Activated naive CD8-positive, alpha-beta T cell treated with anti-CD3 and anti-CD28 coated beads, Interleukin-2, amount 10 ng/mL, durations not matched to agents 7 days and 5 days (primary cell): ENCODE data around the gene USP22. TPM values are rescaled to one million over a fixed set of nuclear protein-coding genes. Genes with fewer than 3 reads are reported as not detected.

Experiments
- ATAC-seq: fragments of 150-1000 bp; cut with Tn5 transposase; one replicate; pipeline ENCODE4 v1.10.0; 2021; ENCODE audit warnings: low read depth, moderate library complexity
- POLR2A ChIA-PET: fragments of 350-600 bp; sonication (Branson Sonifier 250); formaldehyde crosslinking; loops from one replicate; lab custom pipeline; 2021; ENCODE audit warnings: antibody characterized with exemption; lab: Charles Lee
- DNase-seq: peaks from one replicate; pipeline ENCODE4 v3.0.0; 2021
- H3K27ac Mint-ChIP-seq: one replicate; pipeline ENCODE4 v1.8.0; 2022; ENCODE audit warnings: mild to moderate bottlenecking, mixed read lengths
- H3K27me3 Mint-ChIP-seq: one replicate; pipeline ENCODE4 v1.8.0; 2022; ENCODE audit warnings: mild to moderate bottlenecking, moderate library complexity, mixed read lengths
- H3K36me3 Mint-ChIP-seq: one replicate; pipeline ENCODE4 v1.8.0; 2021; ENCODE audit warnings: mild to moderate bottlenecking, mixed read lengths
- H3K4me1 Mint-ChIP-seq: one replicate; pipeline ENCODE4 v1.8.0; 2021; ENCODE audit warnings: mixed read lengths
- H3K4me3 Mint-ChIP-seq: one replicate; pipeline ENCODE4 v1.8.0; 2022; ENCODE audit warnings: mild to moderate bottlenecking, moderate library complexity, mixed read lengths
- H3K9me3 Mint-ChIP-seq: one replicate; pipeline ENCODE4 v1.8.0; 2021; ENCODE audit warnings: mixed read lengths
- total RNA-seq, 2 experiments: library from RNA; stranded (reverse); gene quantifications; one replicate each; pipeline ENCODE4 v1.2.3, GENCODE V29; 2021

Gene USP22
- total RNA-seq, 2 experiments from 2014 or later: 138 to 146 TPM

DNA sequence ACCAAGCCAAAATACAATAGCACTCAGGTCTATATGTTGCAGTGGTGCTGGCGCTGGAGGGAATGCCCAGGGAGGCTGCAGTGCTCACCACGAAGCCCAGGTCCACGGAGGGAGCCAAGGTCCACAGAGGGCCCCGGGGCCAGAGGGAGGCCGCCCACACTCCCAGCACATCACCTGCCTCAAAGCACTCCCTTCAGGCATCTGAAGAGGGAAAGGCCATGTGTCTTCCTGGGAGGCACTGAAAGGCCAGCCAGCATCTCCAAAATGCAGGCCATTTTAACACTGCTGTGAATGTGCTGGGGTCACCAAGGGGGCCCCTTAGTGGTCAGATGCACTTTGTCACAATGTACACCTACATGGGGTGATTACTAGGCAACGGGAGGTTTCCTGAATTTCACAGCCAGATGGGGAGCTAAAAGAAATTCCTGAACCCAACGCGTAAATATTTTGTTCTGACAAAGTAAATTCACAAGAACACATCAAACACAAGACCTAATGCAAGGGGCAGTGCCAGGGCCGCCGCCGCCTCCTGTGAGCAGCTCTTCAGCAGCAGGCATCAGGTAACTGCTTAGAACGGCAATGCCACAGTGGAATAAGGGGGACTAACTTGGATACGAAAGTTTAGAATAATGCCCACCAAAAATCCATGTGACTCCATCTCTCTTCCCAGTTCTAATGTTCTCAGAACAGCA is 42.8 kb downstream of the USP22 start:
- H3K9me3 Mint-ChIP-seq: no peaks in the 10 kb centered on the region
- no peak overlapping the region for H3K4me3 Mint-ChIP-seq
- DNase-seq: no peak
- H3K4me1 Mint-ChIP-seq: peaks cover 30% of the 10 kb centered on the region
- peaks cover 8% of the 10 kb centered on the region for H3K36me3 Mint-ChIP-seq
- POLR2A ChIA-PET: interaction anchor here (1.0 kb wide), 1 partner anchor 10 kb away, joined by 3 read pairs; no protein-coding TSS in a partner anchor
- no peaks in the 10 kb centered on the region for H3K27me3 Mint-ChIP-seq
- no peak overlapping the region for H3K27ac Mint-ChIP-seq
- no peak for ATAC-seq

- Mint-ChIP-seq H3K36me3 (peaks cover 7% of the 10 kb centered on the region), H3K27ac (peak overlapping the region; percentile 67), H3K4me3 (no peak overlapping the region), H3K27me3 (no peaks in the 10 kb centered on the region), H3K4me1 (peaks cover 30% of the 10 kb centered on the region), H3K9me3 (no peaks in the 10 kb centered on the region)
- ATAC-seq (no peak), DNase-seq (no peak)
- POLR2A ChIA-PET: interaction anchor here (1.0 kb wide), 2 partner anchors 11 to 35 kb away, joined by 3 to 4 read pairs; no protein-coding TSS in a partner anchor
Measured at GRCh38 chr17:20999044-20999573, 43.7 kb downstream of the USP22 start.

GRCh38 chr17:20998571-20999043 is 44.2 kb downstream of the USP22 start:
- Mint-ChIP-seq H3K4me3 (no peak overlapping the region), H3K9me3 (no peaks in the 10 kb centered on the region), H3K36me3 (peaks cover 7% of the 10 kb centered on the region), H3K27me3 (no peaks in the 10 kb centered on the region), H3K4me1 (peaks cover 30% of the 10 kb centered on the region), H3K27ac (peak overlapping the region; percentile 67)
- POLR2A ChIA-PET: interaction anchor here (1.0 kb wide), 2 partner anchors 12 to 36 kb away, joined by 3 to 4 read pairs; no protein-coding TSS in a partner anchor
- DNase-seq (no peak), ATAC-seq (no peak)

GRCh38 chr17:20997711-20998570 is 44.9 kb downstream of the USP22 start:
- DNase-seq (no peak), ATAC-seq (no peak)
- no peak overlapping the region for H3K4me3 Mint-ChIP-seq
- no peak overlapping the region for H3K27ac Mint-ChIP-seq
- H3K36me3 Mint-ChIP-seq: peaks cover 7% of the 10 kb centered on the region
- no peaks in the 10 kb centered on the region for H3K27me3 Mint-ChIP-seq
- no peaks in the 10 kb centered on the region for H3K9me3 Mint-ChIP-seq
- POLR2A ChIA-PET: no interaction called here
- H3K4me1 Mint-ChIP-seq: peaks cover 27% of the 10 kb centered on the region

DNA sequence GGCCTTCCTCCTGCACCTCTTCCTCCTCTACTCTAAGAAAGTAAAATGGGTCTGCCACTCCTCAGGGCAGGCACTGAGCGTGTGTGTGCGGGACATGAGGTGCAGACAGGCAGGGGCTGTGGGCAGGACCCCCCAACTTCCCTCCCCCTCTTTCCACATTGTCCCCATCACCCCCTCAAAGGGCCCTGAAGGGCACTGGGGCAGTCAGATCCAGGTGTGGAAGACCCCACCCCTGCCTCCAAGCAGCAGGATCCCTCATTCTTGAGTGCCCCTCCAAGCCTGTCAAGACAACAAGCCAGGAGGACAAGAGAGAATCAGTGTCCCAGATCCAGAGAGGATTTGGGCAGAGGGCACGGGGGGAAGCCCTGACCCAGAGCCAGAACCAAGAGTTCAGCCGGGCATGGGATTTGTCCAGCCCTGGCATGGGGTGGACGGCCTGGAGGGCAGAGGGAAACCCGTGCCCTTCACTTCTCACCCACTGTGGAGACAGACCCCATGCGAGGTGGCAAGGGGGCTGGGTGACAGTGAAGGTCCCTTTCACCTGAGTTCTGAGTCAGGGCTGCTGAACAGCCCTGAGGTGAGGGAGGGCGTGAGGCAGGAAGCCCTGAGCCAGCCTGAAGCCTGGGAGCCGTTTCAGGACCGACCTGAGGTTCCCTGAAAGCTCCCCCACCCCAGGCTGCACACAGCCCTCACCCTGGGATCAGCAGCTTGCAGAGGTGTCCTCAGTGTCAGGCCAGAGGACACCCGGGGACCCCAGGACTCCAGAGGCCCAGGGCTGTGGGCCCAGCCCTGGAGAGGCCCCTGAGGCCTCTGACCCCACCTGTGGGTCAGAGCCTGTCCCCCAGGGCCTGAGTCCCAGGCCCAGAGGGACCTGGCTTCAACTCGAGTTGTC is 45.8 kb downstream of the USP22 start:
- H3K4me1 Mint-ChIP-seq: peaks cover 25% of the 10 kb centered on the region

GRCh38 chr17:20995873-20996723 is 46.7 kb downstream of the USP22 start:
- no peaks in the 10 kb centered on the region for H3K36me3 Mint-ChIP-seq
- H3K27me3 Mint-ChIP-seq: no peaks in the 10 kb centered on the region
- H3K9me3 Mint-ChIP-seq: no peaks in the 10 kb centered on the region
- DNase-seq (no peak), ATAC-seq (no peak)
- POLR2A ChIA-PET: no interaction called here
- no peak overlapping the region for H3K27ac Mint-ChIP-seq
- H3K4me3 Mint-ChIP-seq: no peak overlapping the region
- peaks cover 18% of the 10 kb centered on the region for H3K4me1 Mint-ChIP-seq

More for the DNA sequence above, 45.8 kb downstream of the USP22 start:
- H3K4me3 Mint-ChIP-seq: no peak overlapping the region
- no peak for ATAC-seq
- H3K9me3 Mint-ChIP-seq: no peaks in the 10 kb centered on the region
- H3K27ac Mint-ChIP-seq: no peak overlapping the region
- DNase-seq: no peak
- POLR2A ChIA-PET: no interaction called here
- no peaks in the 10 kb centered on the region for H3K27me3 Mint-ChIP-seq
- H3K36me3 Mint-ChIP-seq: peaks cover 6% of the 10 kb centered on the region

GRCh38 chr17:20995164-20995872 is 47.5 kb downstream of the USP22 start:
- ATAC-seq: no peak
- DNase-seq: no peak
- POLR2A ChIA-PET: no interaction called here
- Mint-ChIP-seq H3K4me3 (no peak overlapping the region), H3K9me3 (no peaks in the 10 kb centered on the region), H3K4me1 (peaks cover 14% of the 10 kb centered on the region), H3K27ac (no peak overlapping the region), H3K36me3 (no peaks in the 10 kb centered on the region), H3K27me3 (no peaks in the 10 kb centered on the region)

DNA sequence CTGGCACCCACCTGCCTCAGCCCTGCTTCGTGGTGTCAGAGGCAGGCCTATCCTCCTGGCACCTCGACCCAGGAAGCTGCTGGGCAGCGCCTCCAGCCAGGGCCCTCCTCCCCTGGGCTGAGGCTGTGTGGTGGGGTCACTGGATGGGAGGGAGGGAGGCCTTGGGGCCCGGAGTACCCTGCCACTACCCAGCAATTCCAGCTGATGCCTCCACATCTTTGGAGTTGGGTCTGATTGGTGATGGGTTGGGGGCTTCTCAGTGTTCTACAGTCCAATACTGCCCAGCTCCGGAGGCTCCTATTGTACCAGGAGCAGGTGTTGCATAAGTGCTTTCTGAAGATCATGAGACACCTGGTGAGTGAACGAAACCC is 48.0 kb downstream of the USP22 start:
- Mint-ChIP-seq H3K27ac (no peak overlapping the region), H3K36me3 (no peaks in the 10 kb centered on the region), H3K27me3 (no peaks in the 10 kb centered on the region), H3K4me3 (no peak overlapping the region), H3K9me3 (no peaks in the 10 kb centered on the region), H3K4me1 (peaks cover 14% of the 10 kb centered on the region)
- POLR2A ChIA-PET: no interaction called here
- ATAC-seq (no peak), DNase-seq (no peak)

DNA sequence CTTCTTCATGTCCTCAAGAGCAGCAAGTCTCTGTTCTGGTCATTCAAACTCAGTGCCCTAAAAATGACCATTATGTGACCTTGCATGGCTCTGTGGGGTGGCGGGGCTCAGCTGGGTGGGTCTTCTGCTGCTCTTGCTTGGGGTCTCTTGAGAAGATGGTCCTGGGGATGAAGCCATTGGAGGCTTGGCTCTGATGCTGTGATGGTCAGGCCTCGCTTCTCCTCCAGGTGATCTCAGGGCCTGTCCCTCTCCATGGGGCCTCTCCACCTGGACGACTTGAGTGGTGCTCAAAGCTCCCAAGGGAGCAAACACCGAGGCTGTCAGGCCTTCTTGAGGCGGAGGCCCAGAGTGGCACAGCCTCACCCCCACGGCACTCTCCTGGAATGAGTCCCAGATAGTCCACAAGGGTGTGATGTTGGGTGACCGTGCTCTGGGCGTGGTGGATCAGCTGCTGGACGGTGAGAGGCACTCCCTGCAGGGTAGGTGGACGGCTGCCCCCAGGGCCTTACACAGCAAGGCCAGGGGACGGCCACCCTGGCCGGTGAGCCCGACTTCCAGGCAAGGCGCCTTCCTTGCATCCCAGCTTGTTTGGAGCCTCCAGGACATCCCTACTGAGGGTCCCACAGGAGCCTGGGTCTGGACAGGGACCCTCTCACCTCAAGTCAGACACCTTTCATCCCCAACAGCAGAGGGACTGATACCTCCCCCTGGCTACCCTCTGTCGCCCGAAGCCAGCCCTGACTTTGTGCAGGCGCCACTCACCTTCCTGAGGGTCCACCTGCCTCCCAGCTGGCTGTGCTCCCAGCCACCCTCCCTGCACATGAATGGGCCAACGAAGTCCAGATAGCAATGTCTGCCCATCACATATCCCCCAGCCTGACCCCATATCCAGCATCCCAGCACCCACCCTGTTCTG is 48.7 kb downstream of the USP22 start:
- ATAC-seq (no peak), DNase-seq (no peak)
- Mint-ChIP-seq H3K9me3 (no peaks in the 10 kb centered on the region), H3K36me3 (no peaks in the 10 kb centered on the region), H3K27ac (no peak overlapping the region), H3K27me3 (no peaks in the 10 kb centered on the region), H3K4me1 (peaks cover 8% of the 10 kb centered on the region), H3K4me3 (no peak overlapping the region)
- POLR2A ChIA-PET: no interaction called here

DNA sequence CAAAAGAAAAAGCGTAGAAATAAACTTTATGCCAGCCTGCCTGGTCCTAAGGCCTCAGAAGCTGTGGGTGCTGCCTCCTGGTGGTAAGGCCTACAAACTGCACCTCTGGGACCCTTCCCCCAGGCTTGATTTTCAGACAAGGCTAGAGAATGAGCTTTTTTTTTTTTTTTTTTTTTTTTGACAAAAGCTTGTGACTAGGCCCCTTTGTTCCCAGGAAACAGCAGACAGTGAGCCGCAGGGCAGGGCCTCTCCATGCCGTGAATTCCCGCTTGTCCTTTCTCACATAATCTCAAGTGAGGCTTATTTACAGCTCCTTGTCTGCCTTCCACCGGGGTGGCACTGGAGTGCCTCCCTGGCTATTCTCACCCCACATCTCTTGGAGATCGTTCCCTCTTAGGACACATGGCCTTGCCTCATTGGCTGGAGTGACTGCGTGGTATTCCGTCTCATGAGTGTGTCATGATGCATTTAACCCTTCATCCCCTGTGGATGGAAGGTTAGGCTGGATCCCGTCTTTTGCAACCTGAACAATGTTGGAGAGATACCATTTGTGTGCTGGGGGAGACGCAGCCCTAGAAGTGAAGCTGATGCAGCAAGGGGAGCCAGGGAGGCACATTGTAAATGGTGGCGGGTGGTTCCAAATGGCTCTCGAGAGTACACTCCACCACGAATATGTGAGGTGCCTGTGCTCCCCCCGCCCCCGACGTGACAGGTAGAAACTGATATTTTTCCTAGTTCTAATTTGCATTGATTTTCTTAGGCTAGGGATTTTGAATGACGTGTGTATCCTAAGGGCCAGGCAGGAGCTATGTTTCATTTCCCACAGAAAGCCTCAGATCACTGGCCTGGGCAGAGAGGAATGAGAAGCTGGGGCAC is 49.6 kb downstream of the USP22 start:
- POLR2A ChIA-PET: interaction anchor here (0.7 kb wide), 1 partner anchor 30 kb away, joined by 3 read pairs; no protein-coding TSS in a partner anchor
- no peak overlapping the region for H3K27ac Mint-ChIP-seq
- no peak overlapping the region for H3K4me3 Mint-ChIP-seq
- H3K9me3 Mint-ChIP-seq: no peaks in the 10 kb centered on the region
- ATAC-seq (no peak), DNase-seq (peak; percentile 61)
- H3K4me1 Mint-ChIP-seq: no peaks in the 10 kb centered on the region
- H3K27me3 Mint-ChIP-seq: no peaks in the 10 kb centered on the region
- H3K36me3 Mint-ChIP-seq: no peaks in the 10 kb centered on the region
